Testis (tissue), 3 donors: ENCODE data around the gene ACSL6. TPM values are rescaled to one million over a fixed set of nuclear protein-coding genes. Genes with fewer than 3 reads are reported as not detected.

Source experiments
- DNase-seq: peaks from one replicate; pipeline ENCODE4 v3.0.0-alpha.2; 2019
- H3K27ac ChIP-seq, 2 donors: fragments of 200-600 bp; sonication (generic); one replicate each; pipeline ENCODE4 v1.5.1; 2019
- H3K27me3 ChIP-seq: fragments of 200-600 bp; sonication (generic); one replicate; pipeline ENCODE4 v1.5.1; 2019
- H3K36me3 ChIP-seq: fragments of 200-600 bp; sonication (generic); one replicate; pipeline ENCODE4 v1.5.1; 2017; ENCODE audit warnings: low read depth; ENCODE audit errors: missing control alignments
- H3K4me1 ChIP-seq: fragments of 200-600 bp; sonication (generic); one replicate; pipeline ENCODE4 v1.5.1; 2019
- H3K4me3 ChIP-seq, 2 donors: fragments of 200-600 bp; sonication (generic); one replicate each; pipeline ENCODE4 v1.5.1; 2017 to 2019
- H3K9me3 ChIP-seq: fragments of 200-600 bp; sonication (generic); one replicate; pipeline ENCODE4 v1.5.1; 2017
- CTCF ChIP-seq, 3 experiments: fragments of 450-650 bp in 2 of 3; fragments of 200-600 bp in 1 of 3; sonication (generic) in 1 of 3; IDR thresholded peaks; one replicate each; pipeline ENCODE4 v1.5.1; 2016 to 2019; ENCODE audit warnings: antibody characterized with exemption in 3 of 3, mild to moderate bottlenecking in 2 of 3, moderate library complexity in 1 of 3
- POLR2A ChIP-seq: fragments of 450-650 bp; IDR thresholded peaks from one replicate; pipeline ENCODE4 v1.6.1; 2017; ENCODE audit warnings: antibody characterized with exemption, mild to moderate bottlenecking, moderate library complexity
- WGBS, 2 donors: methylation state at CpG; one replicate each; pipeline ENCODE4 v1.1.5; 2018; 5-methylcytosine and 5-hydroxymethylcytosine counted together
- intact Hi-C: fragments of 100-400 bp; cut with DNase I; formaldehyde crosslinking; loops from one replicate; pipeline ENCODE4 v1.15.1; 2023; ENCODE audit warnings: low total_unique reads
- polyA plus RNA-seq: library from polyadenylated mRNA; stranded (reverse); fragments of 350-450 nt; fragmentation: Illumina TruSeq; extraction: RNeasy Lipid Tissue Mini Kit (QIAGEN cat#74804); gene quantifications from one replicate; pipeline ENCODE4 v1.2.3, GENCODE V29; 2014; ENCODE audit warnings: low read depth, low replicate concordance; ENCODE audit not compliant: insufficient read depth
- total RNA-seq, 2 donors: library from RNA; depleted of rRNA; stranded (reverse); fragments of >200 nt; gene quantifications; one replicate each; pipeline ENCODE4 v1.2.3, GENCODE V29; 2016

The ACSL6 gene
- total and polyA plus RNA-seq, 3 donors from 2014 or later: 38.5 to 98.7 (median 44.9) TPM

GRCh38 chr5:132006331-132007120 is 4.9 kb downstream of the ACSL6 start:
- intact Hi-C loops: loop anchor here (5.0 kb wide), 1 partner anchor 419 kb away; no protein-coding TSS in a partner anchor
- H3K4me1 ChIP-seq: peaks cover 30% of the 10 kb centered on the region

DNA sequence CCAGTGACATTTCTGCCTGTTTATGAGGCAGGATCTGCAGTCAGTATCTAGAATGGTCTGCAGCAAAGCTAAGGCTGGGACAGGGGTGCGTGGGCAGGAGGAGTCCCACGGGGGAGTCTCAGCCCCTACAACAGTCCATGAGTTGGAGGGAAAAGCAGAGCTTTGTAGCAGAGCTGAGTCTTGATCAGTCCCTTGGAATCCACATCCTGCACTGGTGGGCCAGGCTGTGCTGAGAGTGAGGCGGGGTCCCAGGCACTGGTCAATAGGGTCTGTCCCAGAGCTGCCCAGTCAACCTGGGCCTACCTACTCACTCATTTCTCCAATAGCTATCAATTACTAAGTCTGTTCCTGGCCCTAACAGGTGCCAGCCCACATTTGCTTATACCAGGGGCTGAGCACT is 5.9 kb downstream of the ACSL6 start:
- Histone ChIP-seq H3K27me3 (no peaks in the 10 kb centered on the region), H3K4me3 (no peak overlapping the region), H3K27ac (no peak overlapping the region), H3K9me3 (no peaks in the 10 kb centered on the region), H3K36me3 (no peaks in the 10 kb centered on the region), H3K4me1 (peaks cover 30% of the 10 kb centered on the region)
- WGBS, 2 donors: 92 to 94% methylated on average over 2 to 3 of the region's 3 CpGs
- intact Hi-C loops: loop anchor here (5.0 kb wide), 1 partner anchor 418 kb away; no protein-coding TSS in a partner anchor
- DNase-seq: no peak
- TF ChIP-seq POLR2A (no peak), CTCF (IDR thresholded peaks at IDR 0.05) (no peak)

More at GRCh38 chr5:132006331-132007120, 4.9 kb downstream of the ACSL6 start:
- Histone ChIP-seq H3K36me3 (no peaks in the 10 kb centered on the region), H3K27ac (no peak overlapping the region), H3K27me3 (no peaks in the 10 kb centered on the region), H3K9me3 (no peaks in the 10 kb centered on the region), H3K4me3 (no peak overlapping the region)
- TF ChIP-seq POLR2A (no peak), CTCF (IDR thresholded peaks at IDR 0.05) (no peak)
- DNase-seq: no peak
- WGBS, 2 donors: 77 to 93% methylated on average over 6 of the region's 6 CpGs

DNA sequence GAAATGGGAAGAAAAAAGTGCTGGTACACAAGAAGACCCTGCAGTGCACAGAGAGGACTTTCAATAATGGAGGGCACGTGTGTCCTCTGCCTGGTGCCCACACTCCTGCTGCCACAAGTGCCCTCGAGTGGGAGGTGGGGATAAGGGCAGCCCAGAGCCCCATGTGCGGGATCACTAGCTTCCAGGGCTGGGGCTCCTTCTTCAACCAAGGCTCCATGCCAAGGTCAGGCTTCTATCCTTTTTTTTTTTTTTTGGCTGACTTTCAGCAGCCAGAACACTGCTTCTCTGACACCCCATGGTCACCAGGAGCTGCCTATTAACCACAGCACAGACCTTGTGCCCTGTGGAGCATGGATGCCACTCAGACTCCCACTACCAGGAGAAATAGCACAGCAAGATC is 7.5 kb downstream of the ACSL6 start:
- peaks cover 40% of the 10 kb centered on the region for H3K4me1 ChIP-seq
- H3K36me3 ChIP-seq: no peaks in the 10 kb centered on the region
- no peaks in the 10 kb centered on the region for H3K27me3 ChIP-seq
- peak overlapping the region; percentile 14 to 68 for H3K27ac ChIP-seq
- 49 to 58% methylated on average over 3 of the region's 3 CpGs for WGBS, 2 donors
- intact Hi-C loops: loop anchor here (5.0 kb wide), 1 partner anchor 197 kb away; no protein-coding TSS in a partner anchor
- no peak for DNase-seq
- TF ChIP-seq POLR2A (no peak), CTCF (IDR thresholded peaks at IDR 0.05) (no peak)
- H3K9me3 ChIP-seq: no peaks in the 10 kb centered on the region
- no peak overlapping the region for H3K4me3 ChIP-seq

- TF ChIP-seq POLR2A (no peak), CTCF (IDR thresholded peaks at IDR 0.05) (no peak)
- WGBS, 2 donors: 34 to 47% methylated on average over 5 to 12 of the region's 12 CpGs
- no peaks in the 10 kb centered on the region for H3K9me3 ChIP-seq
- no peak overlapping the region for H3K4me3 ChIP-seq
- no peaks in the 10 kb centered on the region for H3K27me3 ChIP-seq
- intact Hi-C loops: loop anchor here (5.0 kb wide), 1 partner anchor 196 kb away; no protein-coding TSS in a partner anchor
- peak overlapping the region; percentile 14 to 68 for H3K27ac ChIP-seq
- peaks cover 42% of the 10 kb centered on the region for H3K4me1 ChIP-seq
- no peaks in the 10 kb centered on the region for H3K36me3 ChIP-seq
- peak; percentile 76 for DNase-seq
Observed at GRCh38 chr5:132003170-132003744, 8.2 kb downstream of the ACSL6 start.
